Measurements from ENCODE around the gene RIC3.
"Not testable (repeated sequence)": the region's sequence is repeated elsewhere in the genome, so short reads cannot be mapped to it uniquely, and the experiment has no call there.

Gene RIC3

DNA sequence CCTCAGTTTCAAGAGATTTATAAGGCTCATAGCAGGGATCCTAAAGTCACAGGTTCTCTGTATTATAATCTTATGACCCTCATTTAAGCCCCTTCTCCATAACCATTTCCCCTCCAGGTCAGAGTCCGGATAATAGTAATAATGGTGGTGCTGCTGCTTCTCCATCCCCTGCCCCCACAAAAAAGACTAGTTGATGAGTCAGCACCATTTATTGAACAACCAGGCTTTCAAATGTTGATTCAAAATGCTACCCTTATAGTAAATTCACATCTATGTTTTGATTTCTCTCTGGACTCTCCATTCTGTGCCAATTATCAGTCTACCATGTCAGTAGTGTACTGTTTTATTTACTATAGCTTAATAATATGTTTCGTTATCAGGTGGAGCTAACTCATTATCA, 17.6 kb upstream of the RIC3 start:
- DNase-seq, result no peak

DNA sequence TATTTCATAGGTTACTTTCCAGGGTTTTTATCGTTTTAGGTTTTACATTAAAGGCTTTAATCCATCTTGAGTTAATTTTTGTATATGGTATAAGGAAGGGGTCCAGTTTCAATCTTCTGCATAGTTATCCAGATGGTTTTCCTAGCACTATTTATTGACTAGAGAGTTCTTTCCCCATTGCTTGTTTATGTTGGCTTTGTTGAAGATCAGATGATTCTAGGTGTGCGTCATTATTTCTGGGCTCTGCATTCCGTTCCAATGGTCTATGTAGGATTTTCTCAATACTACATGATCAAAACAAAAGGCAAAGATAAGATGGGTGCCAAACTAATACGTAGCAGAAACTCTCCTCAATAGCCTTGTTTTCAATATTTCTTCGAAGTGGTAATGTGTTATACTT, 14.3 kb upstream of the RIC3 start:
- no peak for DNase-seq

DNA sequence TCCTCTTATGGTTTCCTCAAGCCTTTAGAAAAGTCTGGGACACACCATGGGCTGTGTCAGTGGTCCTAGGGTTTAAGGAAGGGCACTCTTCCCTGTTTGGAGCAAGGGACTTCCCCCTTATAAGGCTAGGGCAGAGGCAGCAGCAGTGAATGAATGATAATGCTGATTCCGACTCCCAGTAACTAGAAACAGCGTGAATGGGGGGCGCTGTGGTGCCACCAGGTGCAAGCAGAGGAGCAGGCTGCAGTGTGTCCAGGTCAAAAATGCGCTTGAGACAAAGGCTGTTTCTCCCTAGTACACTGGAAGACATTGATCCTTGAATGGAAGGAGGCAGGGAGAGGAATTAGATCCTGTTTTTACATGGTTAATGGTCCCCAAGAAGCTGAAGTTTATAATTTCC, 11.6 kb upstream of the RIC3 start:
- DNase-seq, result no peak

DNA sequence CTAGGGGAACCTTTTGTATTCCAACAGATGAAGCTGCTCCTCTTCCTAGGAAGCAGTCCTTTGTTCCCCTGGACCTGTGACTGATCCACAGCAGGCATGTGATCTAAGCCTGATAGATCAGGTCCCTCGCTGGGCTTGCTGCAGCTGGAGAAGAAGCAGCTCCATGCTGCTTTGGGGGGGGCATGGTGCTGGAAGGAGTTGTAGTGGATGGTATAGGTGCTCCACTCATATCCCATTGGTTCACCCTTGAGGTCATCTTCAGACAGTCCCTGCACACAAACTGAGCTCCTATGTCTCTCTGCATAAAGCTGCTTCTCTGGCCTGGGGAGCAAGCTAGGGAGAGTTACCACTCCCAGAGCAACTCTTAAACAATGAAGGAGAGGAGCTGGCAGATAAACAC, 9.5 kb upstream of the RIC3 start:
- no peak for DNase-seq

DNA sequence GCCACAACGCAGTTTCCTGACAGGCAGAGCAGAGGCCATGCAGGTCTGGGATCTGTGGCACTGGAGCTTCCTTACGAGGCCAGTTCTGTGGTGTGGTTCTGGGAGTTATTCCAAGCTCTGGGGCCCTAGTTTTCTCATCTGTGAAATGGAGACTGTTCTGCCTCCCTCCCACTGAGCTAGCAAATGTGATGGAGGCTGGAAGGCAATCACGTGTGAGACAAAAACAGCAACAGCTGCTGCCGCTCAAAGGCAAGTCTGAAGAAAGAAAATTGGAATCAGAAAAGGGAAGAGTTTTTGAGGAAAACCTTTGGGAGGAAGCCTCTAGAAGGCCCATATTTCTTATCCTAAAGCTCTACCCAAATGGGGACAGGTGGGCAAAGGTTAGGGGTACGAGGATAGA, 8.3 kb upstream of the RIC3 start:
- DNase-seq, result no peak

DNA sequence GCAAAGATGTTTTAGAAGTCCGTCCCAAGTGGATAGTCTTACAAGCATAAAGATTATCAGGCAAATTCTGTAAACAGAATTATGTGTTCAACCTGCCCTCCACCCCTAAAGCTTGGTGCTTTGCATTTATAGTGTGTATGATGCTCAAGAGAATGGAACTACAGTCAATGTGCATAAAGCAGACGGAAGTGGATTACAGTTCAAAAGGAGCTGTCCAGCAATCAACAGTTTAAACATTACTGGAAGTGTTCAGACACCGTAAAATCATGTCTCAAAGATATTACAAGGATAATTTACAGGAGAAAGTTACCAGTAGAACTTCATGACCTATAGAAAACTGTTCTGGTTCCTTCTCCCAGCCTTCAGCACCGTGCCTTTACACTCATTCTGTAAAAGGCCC, 1.0 kb downstream of the RIC3 start:
- DNase-seq, result no peak

DNA sequence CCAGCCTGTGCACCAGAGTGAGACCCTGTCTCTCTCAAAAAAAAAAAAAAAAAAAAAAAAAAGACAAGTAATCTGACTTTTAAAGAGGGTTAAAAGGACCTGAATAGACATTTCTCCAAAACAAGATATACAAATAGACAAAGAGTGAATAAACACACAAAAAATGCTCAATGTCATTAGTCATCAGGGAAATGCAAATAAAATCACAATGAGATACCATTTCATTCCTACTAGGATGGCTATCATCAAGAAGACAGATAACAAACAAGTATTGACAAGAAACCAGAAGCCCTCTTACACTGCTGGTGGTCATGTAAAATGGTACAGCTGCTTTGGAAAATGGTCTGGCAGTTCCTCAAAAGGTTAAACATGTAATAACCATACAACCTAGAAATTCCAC, 4.1 kb downstream of the RIC3 start:
- DNase-seq, result no peak

DNA sequence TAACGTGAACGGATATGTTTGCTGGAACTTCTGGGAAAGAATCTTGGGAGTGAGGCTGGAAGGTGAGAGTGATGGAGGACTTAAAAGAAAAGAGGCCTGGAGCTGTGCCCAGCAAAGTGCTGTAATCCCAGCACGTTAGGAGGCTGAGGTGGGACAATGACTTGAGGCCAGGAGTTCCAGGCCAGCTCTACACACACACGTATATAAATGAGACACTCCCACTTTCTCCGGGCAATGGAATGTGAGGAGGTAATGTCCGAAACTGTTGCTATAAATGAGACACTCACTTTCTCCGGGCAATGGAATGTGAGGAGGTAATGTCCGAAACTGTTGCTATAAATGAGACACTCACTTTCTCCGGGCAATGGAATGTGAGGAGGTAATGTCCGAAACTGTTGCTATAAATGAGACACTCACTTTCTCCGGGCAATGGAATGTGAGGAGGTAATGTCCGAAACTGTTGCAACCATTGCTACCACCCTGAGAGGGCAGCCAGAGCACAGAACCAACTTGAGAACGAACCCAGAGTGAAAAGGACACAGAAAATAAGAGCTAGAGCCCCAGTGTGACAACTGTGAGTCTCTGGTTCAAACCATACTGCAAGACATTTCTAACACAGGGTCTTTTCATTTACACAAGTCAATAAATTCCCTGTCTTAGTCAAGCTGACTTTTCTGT, 7.1 kb downstream of the RIC3 start:
- not testable (repeated sequence) for DNase-seq

DNA sequence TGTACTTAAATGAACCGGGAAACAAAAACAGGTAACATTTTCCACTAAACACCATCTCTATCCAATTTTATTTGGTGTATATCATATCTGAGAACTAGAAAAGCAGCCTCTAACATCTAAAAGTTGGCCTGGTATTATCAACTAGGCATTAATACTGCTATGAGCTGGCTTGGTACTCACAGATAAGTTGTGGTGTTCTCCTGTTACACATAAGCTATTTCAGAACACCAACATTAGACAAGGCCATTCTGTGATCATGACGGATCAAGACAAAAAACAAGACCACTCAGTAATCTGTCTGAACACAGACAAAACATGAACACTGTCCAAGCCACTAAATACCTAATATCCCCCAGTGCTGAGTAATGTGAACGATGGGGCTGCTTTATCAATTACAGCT, 11.9 kb downstream of the RIC3 start:
- no peak for DNase-seq

DNA sequence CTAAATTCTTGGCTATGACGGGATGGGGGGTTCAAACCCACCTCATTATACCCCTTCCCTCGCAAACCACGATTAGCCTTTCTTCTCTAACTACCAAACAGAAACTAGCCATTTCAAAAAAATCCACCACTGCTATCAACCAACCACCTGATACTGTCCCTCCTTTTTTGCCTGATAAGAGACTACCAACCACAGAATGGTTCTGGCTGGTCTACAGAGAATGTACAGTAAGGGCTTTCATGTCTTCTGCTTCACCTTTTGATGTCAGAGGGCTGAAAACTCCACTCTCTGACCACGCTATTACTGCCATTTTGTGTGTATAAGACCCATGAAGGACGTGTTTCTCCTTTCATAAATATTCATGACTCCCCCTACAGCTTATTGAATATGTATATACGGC, 19.1 kb downstream of the RIC3 start:
- DNase-seq, result no peak

DNA sequence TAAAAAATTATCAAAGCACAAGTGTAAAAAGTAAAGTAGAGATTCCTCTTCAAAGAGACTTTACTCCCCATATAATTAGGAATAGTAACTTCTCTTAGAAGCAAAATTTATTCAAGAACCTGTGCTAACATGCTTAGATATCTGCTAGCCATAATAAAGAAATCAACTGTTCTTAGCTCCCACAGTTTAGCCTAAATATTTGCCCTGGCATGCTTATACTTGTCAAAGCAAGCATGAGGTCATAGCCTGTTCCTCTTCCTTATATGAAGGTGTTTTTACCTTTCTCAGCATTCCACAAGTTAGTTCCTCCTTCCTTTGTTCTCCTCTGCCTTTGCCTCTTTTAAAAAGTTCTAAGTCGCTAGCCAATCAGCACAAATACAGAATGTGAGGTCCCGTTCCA, 30.3 kb downstream of the RIC3 start:
- no peak for DNase-seq

DNA sequence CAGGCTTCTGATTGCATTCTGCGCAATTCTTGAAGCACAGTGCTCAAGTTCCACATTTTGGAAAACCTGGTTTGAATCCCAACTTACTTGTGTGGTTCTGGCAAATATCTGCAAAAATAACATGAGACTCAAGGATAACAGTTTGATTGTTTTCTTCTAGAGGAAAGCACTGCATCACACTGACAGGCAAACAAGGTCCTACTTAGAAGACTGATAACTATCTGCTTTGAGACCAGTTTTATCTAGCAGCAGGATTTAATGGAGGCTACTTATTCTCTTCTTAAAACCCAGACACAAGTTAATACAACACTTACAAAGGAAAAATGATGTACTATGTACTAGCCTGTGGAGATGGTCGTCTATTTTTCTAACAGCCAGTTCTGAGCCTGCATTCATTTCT, 41.4 kb downstream of the RIC3 start:
- no peak for DNase-seq

DNA sequence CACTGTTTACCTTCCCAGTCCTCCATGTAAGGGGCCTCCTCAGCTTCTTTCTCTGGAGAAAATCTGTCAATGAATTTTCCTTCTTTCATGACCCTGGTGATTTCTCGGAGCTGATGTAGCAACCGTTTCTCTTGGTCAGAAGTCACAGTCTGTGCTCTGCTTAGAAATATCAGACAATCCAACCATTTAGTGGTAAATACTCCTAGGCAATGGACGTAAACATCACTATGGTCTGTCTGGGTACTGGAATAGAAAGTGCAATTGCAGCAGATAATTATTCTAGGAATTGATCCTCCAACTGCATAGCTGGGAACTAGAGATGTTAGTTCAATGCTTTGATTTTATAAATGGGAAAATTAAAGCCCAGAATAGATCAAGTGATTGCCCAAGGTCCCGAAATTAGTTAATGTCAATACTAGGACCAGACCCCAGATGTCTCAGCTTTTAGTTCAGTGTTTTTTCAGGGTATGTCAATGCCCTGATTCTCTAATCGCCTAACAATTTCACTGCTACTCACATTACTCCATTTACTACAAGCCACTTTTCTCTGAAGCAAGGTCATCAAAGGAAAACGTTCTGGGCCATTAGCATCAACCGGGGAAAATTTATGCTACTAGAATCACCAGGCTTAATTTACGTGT, 42.1 kb downstream of the RIC3 start:
- no peak for DNase-seq

DNA sequence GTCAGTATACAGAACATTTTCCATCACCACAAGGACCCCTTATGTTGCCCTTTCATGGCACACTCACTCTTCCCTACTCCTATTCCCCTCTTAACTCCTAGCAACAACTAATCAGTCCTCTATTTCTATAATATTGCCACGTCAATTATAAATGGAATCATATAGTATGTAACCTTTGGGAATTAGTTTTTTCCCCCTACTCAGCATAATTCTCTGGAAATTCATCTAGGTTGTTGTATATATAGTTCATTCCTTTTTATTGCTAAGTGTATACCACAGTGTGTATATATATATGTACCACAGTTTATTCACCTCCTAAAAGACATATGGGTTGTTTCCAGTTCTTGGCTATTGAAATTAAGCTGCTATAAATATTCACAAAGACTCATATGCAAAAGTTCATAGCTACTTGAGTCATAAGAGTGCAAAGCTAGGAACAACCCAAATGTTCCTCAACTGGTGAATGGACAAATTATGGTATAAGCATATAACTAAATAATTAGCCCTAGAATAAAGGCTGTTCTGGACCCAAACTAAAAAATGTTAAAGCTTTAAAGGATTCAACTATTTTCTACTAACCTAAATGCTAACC, 46.6 kb downstream of the RIC3 start:
- no peak for DNase-seq

DNA sequence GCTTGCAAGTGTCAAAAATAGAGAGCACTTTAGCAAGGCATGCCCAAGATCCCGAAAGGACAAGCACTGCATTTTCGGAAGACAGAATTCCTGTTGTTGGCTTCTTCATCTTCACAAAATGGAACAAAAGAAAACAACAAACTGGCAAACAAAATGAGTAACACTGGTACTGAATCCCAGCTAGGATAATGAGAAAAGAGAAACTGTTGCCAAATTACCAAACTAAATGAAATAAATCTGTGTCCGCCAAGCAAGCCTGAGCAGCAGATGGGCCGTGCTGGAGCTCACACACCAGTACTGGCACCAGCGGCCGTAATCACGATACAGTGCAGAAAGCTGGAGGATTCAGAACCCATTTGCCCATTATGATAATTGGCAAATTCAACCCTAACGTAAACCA, 57.2 kb downstream of the RIC3 start:
- no peak for DNase-seq

DNA sequence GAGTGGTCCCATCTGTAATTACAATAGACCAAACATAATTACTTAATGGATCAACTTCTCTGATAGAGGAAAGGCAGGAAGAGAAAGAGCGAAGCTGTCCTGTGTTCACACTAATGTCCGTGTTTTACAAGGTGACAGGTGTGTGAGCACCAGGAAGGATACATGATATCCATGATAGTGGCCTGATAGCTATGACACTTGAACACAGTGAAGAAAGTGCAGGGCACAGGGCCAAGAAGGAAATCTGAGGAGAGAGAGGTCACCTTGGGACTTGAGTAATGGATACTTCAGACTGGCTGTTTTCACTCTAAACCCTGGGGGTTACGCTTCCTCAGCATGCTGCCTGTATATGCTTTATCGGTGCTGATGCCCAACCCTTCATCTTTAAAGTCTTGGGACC, 58.4 kb downstream of the RIC3 start:
- no peak for DNase-seq

DNA sequence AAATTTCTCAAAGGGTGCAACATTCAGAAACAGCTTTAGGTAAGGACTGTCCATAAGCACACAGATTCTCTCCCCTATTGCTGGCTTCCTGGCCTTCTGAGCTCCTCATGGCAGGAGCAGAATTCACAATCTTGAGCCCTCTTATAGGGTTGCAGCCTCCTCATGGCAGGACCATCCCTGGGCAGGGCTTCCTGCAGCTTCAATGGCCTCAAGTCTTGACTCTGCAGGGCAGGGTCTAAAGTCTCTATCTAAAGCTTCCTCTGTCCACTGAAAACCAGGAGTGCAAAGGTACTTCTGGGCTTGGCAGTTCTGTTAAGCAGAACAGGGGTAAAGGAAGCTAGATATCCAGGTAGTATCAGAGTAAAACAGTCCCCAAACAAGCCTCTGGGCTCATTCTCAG, 59.1 kb downstream of the RIC3 start:
- no peak for DNase-seq

DNA sequence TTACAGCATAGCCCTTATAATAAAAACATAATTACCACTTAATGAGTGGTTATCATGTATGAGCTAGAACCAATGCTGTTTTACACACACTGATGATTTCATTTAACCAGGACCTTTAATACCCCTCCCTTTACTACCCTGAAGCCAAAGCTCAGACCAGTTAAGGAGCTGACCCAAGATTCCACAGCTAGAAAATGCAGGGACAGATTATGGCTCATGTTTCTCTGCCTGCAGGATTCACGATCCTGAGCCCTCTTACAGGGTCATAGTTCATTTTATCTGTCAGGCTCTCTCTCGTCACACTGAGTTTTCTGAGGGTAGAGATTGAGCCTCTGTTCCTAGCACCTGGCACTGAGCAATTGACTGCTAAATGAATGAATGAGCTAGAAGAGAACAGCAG, 60.4 kb downstream of the RIC3 start:
- no peak for DNase-seq

DNA sequence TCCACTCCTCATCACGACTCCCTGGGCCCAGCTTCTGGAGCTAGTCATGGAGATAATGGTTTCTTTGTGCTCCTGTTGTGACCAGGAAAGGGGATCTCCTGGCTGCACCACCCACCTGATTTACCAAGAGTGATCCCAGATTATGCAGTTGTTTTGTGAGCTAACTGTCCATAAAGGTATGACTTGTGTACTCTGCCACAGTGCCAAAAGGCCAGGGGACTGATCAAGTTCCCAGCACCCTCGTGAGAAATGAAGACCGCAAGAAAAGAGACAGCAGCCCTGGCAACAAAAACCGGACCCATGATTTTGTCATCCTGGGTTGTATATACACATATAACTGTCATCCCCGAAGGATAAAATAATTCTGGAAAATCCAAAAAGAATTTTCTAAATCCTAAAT, 61.2 kb downstream of the RIC3 start:
- DNase-seq, result no peak

DNA sequence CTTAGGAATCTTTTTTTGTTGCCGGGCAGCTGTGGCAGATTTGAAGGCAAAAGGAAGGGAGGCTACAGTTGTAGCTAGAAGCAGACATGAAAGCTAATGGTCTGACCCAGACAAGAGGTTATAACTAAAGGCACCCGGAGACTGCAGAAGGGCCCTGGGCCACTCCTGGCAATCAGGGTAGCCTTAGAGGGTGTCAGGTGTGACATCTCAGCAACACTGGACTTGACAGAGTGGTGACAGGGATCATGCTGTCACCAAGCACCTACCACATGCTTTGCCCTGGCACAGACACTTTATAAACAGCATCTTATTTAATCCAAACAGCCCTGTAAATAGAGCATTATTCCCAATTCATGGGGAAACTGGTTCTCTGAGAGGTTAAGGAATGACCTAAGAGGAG, 62.1 kb downstream of the RIC3 start:
- no peak for DNase-seq

DNA sequence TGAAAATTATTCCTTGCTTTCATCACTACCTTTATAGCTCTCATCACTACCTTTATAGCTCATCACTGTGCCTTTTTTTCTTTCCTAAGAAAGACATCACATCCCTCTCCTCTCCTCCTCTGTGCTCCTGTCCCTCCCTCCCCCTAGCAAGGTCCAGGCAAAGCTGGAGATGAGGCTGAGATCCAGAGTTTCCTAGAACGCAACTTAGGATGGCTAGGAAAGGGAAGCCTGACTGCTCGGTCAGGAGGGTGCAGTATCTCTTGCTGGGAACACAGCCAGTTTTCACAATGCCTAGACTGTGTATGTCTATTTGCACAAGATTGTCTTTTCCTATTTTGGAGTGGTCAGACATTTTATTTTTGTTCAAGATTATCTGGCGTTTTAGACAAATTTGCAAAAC, 63.2 kb downstream of the RIC3 start:
- no peak for DNase-seq

DNA sequence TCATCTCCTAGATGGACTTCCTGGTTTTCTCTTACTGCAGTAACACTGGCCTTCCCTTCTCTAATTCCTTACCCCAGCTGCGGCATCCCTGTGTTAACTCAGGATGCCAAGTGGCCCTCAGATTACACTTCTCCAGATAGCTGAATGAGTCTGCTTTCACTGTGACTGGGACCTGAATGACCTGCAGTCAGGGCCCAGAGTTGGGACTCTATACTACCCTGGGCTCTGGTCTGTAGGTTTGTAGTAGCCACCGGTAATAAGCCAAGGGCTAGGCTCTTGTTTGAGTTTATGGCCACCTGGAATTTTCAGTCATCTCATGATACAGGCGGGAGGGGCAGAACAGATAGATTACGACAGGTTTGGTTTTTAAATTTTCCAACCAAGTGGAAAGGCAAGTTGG, 63.7 kb downstream of the RIC3 start:
- DNase-seq, result no peak

DNA sequence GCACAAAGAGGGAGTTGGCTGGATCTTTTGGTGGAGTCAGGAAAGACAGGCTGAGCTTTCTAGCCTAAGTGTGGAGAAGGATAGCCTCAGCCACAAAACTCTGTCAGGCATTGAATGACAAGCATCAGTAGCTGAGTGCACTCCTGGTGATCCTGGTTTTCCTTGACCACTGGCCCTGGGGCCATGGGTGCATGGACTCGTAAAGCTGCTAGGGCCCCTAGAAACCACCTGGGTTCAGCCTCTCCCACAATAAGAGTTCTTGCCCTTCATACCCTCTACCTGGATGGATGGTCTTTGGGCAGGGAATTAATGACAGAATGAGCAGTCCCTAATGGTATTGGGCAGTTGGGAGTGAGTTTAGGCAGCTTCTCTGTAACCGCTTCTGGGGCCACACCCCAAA, 64.9 kb downstream of the RIC3 start:
- no peak for DNase-seq

DNA sequence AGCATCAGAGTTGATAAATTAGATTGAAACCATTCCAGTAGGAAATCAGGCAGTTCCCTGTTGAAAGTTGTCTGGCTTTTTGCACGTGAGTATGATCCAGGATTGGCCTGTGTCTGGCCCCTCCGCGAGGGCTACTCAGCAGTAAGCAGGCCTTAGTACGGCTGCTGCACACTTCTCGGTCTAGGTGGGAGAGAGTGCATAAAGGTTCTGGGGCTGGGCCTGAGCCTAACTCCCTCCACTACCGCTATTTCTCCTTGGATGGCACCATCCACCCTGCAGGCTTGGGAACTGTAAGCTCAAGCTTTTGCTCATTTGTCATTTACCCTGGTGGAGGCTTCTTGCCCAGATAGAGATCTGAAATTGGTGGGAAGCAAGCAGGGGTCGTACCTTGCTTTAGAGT, 65.9 kb downstream of the RIC3 start:
- no peak for DNase-seq
